Renal cortex interstitium (tissue), 11 donors: Measurements from ENCODE around the gene KLHL42. TPM values are rescaled to one million over a fixed set of nuclear protein-coding genes. Genes with fewer than 3 reads are reported as not detected.
"Not testable (repeated sequence)": the region's sequence is repeated elsewhere in the genome, so short reads cannot be mapped to it uniquely, and the experiment has no call there.

Source experiments
- DNase-seq, 11 donors: peaks; one replicate each; pipeline ENCODE4 v3.0.0-alpha.2; 2013; ENCODE audit warnings: low read depth in 9 of 11, low spot score in 4 of 11; ENCODE audit errors: extremely low read depth in 1 of 11
- polyA plus RNA-seq, 3 donors: library from polyadenylated mRNA; unstranded; fragments of 120-200 nt; gene quantifications; one replicate each; pipeline ENCODE4 v1.2.1, GENCODE V29; 2013; ENCODE audit not compliant: insufficient read length in 3 of 3

KLHL42 gene
- polyA plus RNA-seq, 3 donors: 32.1 to 41.5 (median 36.7) TPM

- no peak for DNase-seq
Observed at GRCh38 chr12:27840229-27840999, 60.4 kb downstream of the KLHL42 start.

- no peak for DNase-seq
Observed at GRCh38 chr12:27841392-27841882, 61.4 kb downstream of the KLHL42 start.

- DNase-seq: no peak
Observed at GRCh38 chr12:27843714-27844245, 63.7 kb downstream of the KLHL42 start.

- no peak for DNase-seq
Observed at GRCh38 chr12:27844366-27845090, 64.5 kb downstream of the KLHL42 start.

- DNase-seq: no peak
Observed at GRCh38 chr12:27845187-27845586, 65.2 kb downstream of the KLHL42 start.

GRCh38 chr12:27845706-27846105 lies 65.7 kb downstream of the KLHL42 start:
- DNase-seq: not testable (repeated sequence)

GRCh38 chr12:27847293-27847692 lies 67.3 kb downstream of the KLHL42 start:
- not testable (repeated sequence) for DNase-seq

- no peak for DNase-seq
Observed at GRCh38 chr12:27851311-27851710, 71.3 kb downstream of the KLHL42 start.

GRCh38 chr12:27852117-27852516 lies 72.1 kb downstream of the KLHL42 start:
- DNase-seq: no peak

Other genes starting within 250 kb of the KLHL42 start
- 1 to 10 TPM; 2.3 to 3.6 (median 2.5) TPM for gene REP15, start 83.8 kb upstream of the KLHL42 start, polyA plus RNA-seq
- 10 to 100 TPM; 72.0 to 88.0 (median 74.9) TPM for gene MRPS35, start 69.4 kb upstream of the KLHL42 start, polyA plus RNA-seq
- under 1 TPM; 0.16 to 0.92 (median 0.44) TPM for gene MANSC4, start within 50 bp of the KLHL42 start, polyA plus RNA-seq
- gene PTHLH, start 192.5 kb downstream of the KLHL42 start, polyA plus RNA-seq: 1 to 10 TPM in 2 of 3 donors, under 1 TPM in 1; 0.81 to 1.2 (median 1.1) TPM